MCF 10A (cell line): ENCODE data around the gene C11orf42. TPM values are rescaled to one million over a fixed set of nuclear protein-coding genes. Genes with fewer than 3 reads are reported as not detected.
"Not testable (repeated sequence)": the region's sequence is repeated elsewhere in the genome, so short reads cannot be mapped to it uniquely, and the experiment has no call there.

Experiments
- BruUV-seq: library from RNA; stranded (reverse); fragments of 400-500 nt; replicated peaks from 2 replicates; lab custom pipeline; 2021; lab: Mats Ljungman, UMichigan
- CTCF ChIA-PET: fragments of 300-600 bp; sonication (Branson Sonifier 250); formaldehyde crosslinking; extraction: SDS; loops from one replicate; lab custom pipeline; 2021; ENCODE audit warnings: antibody characterized with exemption, inconsistent platforms; lab: Yijun Ruan, JAX
- POLR2A ChIA-PET: fragments of 300-600, 350-650 bp; sonication (Branson Sonifier 250); formaldehyde crosslinking; extraction: SDS; loops from one replicate; lab custom pipeline; 2020; ENCODE audit warnings: antibody characterized with exemption, inconsistent platforms; lab: Yijun Ruan, JAX
- DNase-seq: peaks from one replicate; pipeline ENCODE4 v3.0.0-alpha.2; 2018; ENCODE audit not compliant: unreplicated experiment
- H3K27ac Mint-ChIP-seq: one replicate; pipeline ENCODE4 v1.8.0; 2022; ENCODE audit warnings: mild to moderate bottlenecking, low read depth, mixed read lengths; ENCODE audit not compliant: unreplicated experiment
- H3K27me3 Mint-ChIP-seq: one replicate; pipeline ENCODE4 v1.8.0; 2022; ENCODE audit warnings: mixed read lengths; ENCODE audit not compliant: insufficient read depth, unreplicated experiment
- H3K36me3 Mint-ChIP-seq: one replicate; pipeline ENCODE4 v1.8.0; 2022; ENCODE audit warnings: mild to moderate bottlenecking, moderate library complexity, mixed read lengths; ENCODE audit not compliant: insufficient read depth, unreplicated experiment
- H3K4me1 Mint-ChIP-seq: one replicate; pipeline ENCODE4 v1.8.0; 2022; ENCODE audit warnings: mixed read lengths; ENCODE audit not compliant: insufficient read depth, unreplicated experiment
- H3K4me3 Mint-ChIP-seq: one replicate; pipeline ENCODE4 v1.8.0; 2022; ENCODE audit warnings: mild to moderate bottlenecking, moderate library complexity, mixed read lengths; ENCODE audit not compliant: unreplicated experiment
- H3K9me3 Mint-ChIP-seq: one replicate; pipeline ENCODE4 v1.8.0; 2022; ENCODE audit warnings: mixed read lengths; ENCODE audit not compliant: unreplicated experiment
- intact Hi-C: fragments of 100-400 bp; cut with micrococcal nuclease; formaldehyde crosslinking; loops from 2 replicates; pipeline ENCODE4 v1.14.1; 2022
- total RNA-seq: library from RNA; stranded (reverse); gene quantifications from 2 replicates; pipeline ENCODE4 v1.2.3, GENCODE V29; 2022
- TF ChIP-seq, protein P1 (sequence below): fragments of 200-600 bp; IDR thresholded peaks from one replicate; pipeline ENCODE4 v1.8.0; 2022; ENCODE audit warnings: antibody characterized with exemption, mild to moderate bottlenecking; ENCODE audit not compliant: unreplicated experiment

C11orf42 gene
- total RNA-seq, 1 experiment from 2014 or later: not detected

DNA sequence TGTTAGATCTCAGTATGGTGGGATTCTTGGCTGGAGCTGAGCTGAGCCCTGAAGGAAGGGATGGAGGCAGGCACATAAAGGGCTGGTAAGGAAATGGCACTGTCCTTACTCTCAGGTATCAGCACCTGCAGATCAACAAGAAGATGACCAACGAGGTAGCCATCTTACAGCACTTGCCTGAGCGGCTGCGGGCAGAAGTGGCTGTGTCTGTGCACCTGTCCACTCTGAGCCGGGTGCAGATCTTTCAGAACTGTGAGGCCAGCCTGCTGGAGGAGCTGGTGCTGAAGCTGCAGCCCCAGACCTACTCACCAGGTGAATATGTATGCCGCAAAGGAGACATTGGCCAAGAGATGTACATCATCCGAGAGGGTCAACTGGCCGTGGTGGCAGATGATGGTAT lies 36.0 kb downstream of the C11orf42 start:
- no TSS peak for BruUV-seq
- no peaks in the 10 kb centered on the region for H3K36me3 Mint-ChIP-seq
- peaks cover 7% of the 10 kb centered on the region for H3K4me1 Mint-ChIP-seq
- TF ChIP-seq, protein P1, sequence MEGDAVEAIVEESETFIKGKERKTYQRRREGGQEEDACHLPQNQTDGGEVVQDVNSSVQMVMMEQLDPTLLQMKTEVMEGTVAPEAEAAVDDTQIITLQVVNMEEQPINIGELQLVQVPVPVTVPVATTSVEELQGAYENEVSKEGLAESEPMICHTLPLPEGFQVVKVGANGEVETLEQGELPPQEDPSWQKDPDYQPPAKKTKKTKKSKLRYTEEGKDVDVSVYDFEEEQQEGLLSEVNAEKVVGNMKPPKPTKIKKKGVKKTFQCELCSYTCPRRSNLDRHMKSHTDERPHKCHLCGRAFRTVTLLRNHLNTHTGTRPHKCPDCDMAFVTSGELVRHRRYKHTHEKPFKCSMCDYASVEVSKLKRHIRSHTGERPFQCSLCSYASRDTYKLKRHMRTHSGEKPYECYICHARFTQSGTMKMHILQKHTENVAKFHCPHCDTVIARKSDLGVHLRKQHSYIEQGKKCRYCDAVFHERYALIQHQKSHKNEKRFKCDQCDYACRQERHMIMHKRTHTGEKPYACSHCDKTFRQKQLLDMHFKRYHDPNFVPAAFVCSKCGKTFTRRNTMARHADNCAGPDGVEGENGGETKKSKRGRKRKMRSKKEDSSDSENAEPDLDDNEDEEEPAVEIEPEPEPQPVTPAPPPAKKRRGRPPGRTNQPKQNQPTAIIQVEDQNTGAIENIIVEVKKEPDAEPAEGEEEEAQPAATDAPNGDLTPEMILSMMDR: no peak
- CTCF ChIA-PET: interaction anchor here (0.5 to 2.6 kb wide), 5 partner anchors 10 to 113 kb away, joined by 3 to 11 read pairs (median 5); no protein-coding TSS in a partner anchor
- DNase-seq: no peak
- H3K4me3 Mint-ChIP-seq: no peak overlapping the region
- H3K9me3 Mint-ChIP-seq: no peaks in the 10 kb centered on the region
- no peak overlapping the region for H3K27ac Mint-ChIP-seq
- intact Hi-C loops: no loop called here
- no peaks in the 10 kb centered on the region for H3K27me3 Mint-ChIP-seq
- POLR2A ChIA-PET: no interaction called here

DNA sequence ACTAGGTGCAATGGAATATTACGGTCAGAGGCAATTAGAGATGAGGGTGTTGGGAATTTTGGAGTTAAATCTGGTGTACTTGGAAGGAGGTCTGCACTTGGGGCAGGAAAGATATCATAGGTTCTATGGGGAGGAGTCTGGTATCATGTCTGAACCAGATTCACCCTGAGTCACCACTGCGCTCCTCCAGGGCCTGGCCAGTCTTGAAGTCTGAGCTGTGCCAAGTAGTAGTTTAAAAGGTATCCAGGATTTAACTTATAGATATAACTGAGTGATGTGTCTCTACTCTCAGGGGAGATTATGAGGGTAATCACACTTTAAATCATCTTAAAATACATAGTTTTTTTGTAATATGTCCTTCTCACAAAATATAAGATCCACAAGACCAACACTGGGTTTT lies 40.2 kb downstream of the C11orf42 start:
- Mint-ChIP-seq H3K9me3 (no peaks in the 10 kb centered on the region), H3K27me3 (no peaks in the 10 kb centered on the region), H3K36me3 (no peaks in the 10 kb centered on the region), H3K27ac (no peak overlapping the region), H3K4me1 (peaks cover 23% of the 10 kb centered on the region), H3K4me3 (no peak overlapping the region)
- DNase-seq: peak; percentile 8
- ChIA-PET POLR2A (interaction anchor here (0.8 to 1.5 kb wide), 4 partner anchors 10 to 74 kb away, joined by 3 to 4 read pairs (median 3); partner anchors contain the start of gene FHIP1B), CTCF (interaction anchor here (0.6 to 1.9 kb wide), 4 partner anchors 8 to 441 kb away, joined by 3 to 6 read pairs (median 4); no protein-coding TSS in a partner anchor)
- no TSS peak for BruUV-seq
- intact Hi-C loops: no loop called here
- TF ChIP-seq, protein P1: no peak

- peaks cover 23% of the 10 kb centered on the region for H3K4me1 Mint-ChIP-seq
- DNase-seq: peak; percentile 56
- H3K36me3 Mint-ChIP-seq: no peaks in the 10 kb centered on the region
- H3K27ac Mint-ChIP-seq: no peak overlapping the region
- TF ChIP-seq, protein P1: no peak
- no peaks in the 10 kb centered on the region for H3K27me3 Mint-ChIP-seq
- H3K4me3 Mint-ChIP-seq: no peak overlapping the region
- BruUV-seq: no TSS peak
- POLR2A ChIA-PET: no interaction called here
- CTCF ChIA-PET: interaction anchor here (1.5 to 7.5 kb wide), 4 partner anchors 49 to 225 kb away, joined by 3 to 185 read pairs (median 72); partner anchors contain the start of gene CAVIN3
- no peaks in the 10 kb centered on the region for H3K9me3 Mint-ChIP-seq
- intact Hi-C loops: loop anchor here (2.0 kb wide), 1 partner anchor 13 kb away; the partner anchor contains the start of gene FHIP1B
Measured at GRCh38 chr11:6248248-6248647, 42.9 kb downstream of the C11orf42 start.

GRCh38 chr11:6248897-6249296 lies 43.5 kb downstream of the C11orf42 start:
- POLR2A ChIA-PET: interaction anchor here (1.0 to 3.9 kb wide), 4 partner anchors 11 to 70 kb away, joined by 4 to 31 read pairs (median 15); partner anchors contain the start of genes CAVIN3 and FHIP1B
- CTCF ChIA-PET: interaction anchor here (1.5 to 7.5 kb wide), 5 partner anchors 14 to 226 kb away, joined by 3 to 185 read pairs (median 72); partner anchors contain the start of genes CAVIN3, CNGA4 and FHIP1B
- H3K4me1 Mint-ChIP-seq: peaks cover 23% of the 10 kb centered on the region
- not testable (repeated sequence) for DNase-seq, H3K27me3 Mint-ChIP-seq, H3K4me3 Mint-ChIP-seq, H3K27ac Mint-ChIP-seq, H3K9me3 Mint-ChIP-seq, BruUV-seq, H3K36me3 Mint-ChIP-seq
- intact Hi-C loops: loop anchor here (2.0 kb wide), 1 partner anchor 14 kb away; the partner anchor contains the start of gene FHIP1B
